GM21390 (cell line): Measurements from ENCODE around the gene CALHM2.

Source experiments
- ATAC-seq: cut with Tn5 transposase; IDR thresholded peaks from one replicate; pipeline ENCODE4 v1.9.1; 2021; ENCODE audit not compliant: unreplicated experiment

CALHM2 gene

GRCh38 chr10:103451091-103451813 lies 918 bp downstream of the CALHM2 start:
- ATAC-seq: no peak

GRCh38 chr10:103450201-103450695 lies 1.9 kb downstream of the CALHM2 start:
- ATAC-seq: no peak

GRCh38 chr10:103449208-103450144 lies 2.7 kb downstream of the CALHM2 start:
- no peak for ATAC-seq

DNA sequence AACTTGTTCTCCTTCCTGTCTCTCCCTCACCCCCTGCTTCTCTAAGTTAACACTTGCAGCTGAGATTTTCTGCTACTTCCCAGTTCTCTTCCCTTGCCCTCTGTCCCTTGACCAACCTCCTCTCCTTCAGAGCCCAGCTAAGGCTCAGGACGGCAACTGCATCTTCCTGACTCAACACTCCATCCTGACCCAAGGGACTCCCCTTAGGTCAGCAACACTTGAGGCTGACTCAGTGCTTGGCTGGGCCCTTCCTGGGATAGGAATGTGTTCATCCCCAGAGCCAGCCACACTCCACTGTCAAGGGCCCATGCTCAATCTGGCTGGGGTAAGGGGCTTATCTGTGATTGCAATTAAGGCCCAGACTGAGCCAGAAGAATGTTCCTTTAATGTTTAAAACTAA lies 3.4 kb downstream of the CALHM2 start:
- no peak for ATAC-seq

DNA sequence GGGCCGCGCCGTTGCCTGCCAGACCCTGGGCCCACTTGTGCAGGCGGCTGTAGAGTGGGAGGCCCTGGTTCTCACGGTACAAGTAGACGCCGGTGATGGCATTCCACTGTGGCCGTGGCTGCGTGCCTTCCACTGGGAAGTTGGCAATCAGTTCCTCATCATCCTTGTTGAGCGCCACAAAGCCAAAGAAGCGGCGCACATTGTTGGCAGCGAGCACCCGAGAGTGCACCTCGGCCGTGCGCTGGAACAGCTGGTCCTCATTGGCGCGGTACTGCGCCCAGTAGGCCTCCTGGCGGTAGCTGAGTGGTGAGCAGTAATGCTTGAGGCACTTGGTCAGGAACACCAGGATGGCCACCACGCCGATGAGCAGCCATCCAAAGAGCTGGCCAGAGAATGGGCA lies 5.0 kb downstream of the CALHM2 start:
- no peak for ATAC-seq

DNA sequence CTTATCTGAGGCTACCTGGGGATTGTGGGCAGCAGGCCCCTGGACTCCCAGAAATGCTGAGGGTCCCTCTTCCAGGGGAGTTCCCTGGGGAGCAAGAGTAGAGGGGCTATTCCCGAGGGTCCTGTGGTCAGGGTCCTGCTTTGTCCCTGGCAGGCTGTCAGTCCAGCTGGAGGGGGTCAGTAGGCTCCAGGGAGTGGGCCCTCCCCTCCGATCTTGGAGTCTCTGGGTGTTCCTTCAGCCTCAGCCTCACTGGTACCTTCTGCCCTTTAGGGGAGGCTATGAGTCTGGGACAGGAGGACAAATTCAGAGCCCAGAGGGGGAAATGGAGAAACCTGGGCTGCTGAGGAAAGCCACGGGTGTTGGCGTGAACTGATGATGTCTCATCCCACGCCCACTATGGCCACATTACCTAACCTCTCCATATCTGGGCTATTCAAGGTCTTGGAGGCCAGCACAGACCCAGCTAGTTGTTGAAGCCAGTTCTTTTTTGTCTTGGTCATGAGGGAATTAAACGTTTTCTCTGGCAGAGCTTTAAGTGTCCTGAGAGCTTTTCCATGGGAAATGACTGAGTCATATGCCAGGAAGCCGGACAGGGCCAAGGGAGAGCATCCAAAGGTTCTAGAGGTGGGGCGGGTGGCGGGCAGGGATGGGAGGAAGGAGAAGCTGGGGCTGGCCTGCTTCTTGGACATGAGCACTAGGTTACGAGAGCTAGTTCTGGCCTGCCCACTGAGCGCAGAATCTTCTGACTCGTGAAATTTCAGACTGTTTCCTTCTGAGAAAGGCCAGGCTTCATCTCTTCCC lies 6.2 kb downstream of the CALHM2 start:
- no peak for ATAC-seq

DNA sequence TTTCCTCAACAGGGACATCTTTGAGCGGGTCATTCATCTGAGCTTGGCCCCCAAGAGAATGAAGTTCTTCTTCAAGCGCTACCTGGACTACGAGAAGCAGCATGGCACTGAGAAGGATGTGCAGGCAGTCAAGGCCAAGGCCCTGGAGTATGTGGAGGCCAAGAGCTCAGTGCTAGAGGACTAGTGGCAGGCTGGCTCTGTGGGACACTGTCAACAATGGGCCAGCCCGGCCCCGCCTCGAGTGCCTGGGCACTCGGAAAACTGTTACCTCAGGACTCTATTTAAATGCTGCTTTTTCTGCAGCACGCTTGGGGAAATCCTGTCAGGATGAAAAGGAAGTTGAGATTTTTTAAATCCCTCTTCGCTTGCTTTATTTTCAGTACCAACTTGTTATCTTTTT lies 6.8 kb downstream of the CALHM2 start:
- no peak for ATAC-seq

DNA sequence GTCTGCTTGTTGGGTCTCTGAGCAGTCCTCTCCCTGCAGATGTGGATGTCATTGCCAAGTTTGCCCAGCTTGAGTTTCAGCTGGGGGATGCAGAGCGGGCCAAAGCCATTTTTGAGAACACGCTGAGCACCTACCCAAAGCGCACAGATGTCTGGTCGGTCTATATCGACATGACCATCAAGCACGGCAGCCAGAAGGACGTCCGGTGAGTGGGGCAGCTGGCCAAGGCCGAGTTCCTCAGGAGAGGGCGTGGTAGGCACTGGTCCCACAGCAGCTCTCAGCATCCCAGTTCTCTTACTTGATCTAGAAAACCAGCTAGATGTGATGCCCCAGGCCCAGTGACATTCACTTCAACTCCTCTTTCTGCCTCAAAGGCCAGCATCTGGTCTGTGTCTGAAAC lies 7.7 kb downstream of the CALHM2 start:
- ATAC-seq: no peak

DNA sequence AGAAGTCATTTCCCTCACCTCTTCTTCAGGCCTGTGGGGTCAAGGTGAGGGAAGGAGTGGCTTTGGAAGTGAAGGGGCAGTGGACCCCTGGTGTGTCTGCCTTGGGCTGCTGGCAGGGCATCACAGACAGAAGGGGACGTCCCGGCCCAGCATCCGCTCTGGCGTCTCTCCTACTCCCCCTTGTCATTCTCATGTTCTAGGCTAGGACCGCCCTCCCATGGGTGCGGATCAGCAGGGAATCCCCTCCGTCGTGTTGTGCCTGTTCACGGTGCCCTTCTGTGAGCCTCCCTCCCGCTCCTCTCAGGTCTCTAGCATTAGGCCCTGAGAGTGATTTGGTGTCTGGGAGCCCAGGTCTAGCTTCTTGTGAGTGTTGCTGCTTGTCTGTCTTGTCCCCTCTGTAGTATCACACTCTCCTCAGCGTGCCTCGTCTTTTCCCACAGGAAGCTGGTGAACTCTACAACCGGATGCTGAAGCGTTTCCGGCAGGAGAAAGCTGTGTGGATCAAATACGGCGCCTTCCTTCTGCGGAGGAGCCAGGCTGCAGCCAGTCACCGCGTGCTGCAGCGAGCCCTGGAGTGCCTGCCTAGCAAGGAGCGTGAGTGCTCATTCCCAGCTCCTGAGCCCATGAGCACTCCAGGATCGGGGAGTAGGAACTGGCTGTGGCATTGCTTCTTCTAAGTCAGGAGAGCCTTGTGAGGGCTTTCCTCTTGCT lies 8.5 kb downstream of the CALHM2 start:
- ATAC-seq: no peak

DNA sequence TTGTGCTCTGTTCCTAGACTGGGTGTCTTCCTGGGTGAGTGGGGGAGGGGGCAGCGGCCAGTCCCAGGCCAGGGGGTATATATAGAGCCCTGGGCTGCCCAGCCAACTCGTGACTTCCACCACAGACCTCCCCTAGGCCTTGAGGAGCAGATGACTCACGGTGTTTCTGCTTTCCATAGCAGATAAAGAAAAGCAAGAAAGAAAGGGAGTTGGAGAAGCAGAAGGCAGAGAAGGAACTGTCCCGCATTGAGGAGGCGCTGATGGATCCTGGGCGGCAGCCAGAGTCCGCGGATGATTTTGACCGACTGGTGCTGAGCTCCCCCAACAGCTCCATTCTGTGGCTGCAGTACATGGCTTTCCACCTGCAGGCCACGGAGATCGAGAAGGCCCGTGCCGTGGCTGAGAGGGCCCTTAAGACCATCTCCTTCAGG lies 10.1 kb downstream of the CALHM2 start:
- ATAC-seq: no peak

DNA sequence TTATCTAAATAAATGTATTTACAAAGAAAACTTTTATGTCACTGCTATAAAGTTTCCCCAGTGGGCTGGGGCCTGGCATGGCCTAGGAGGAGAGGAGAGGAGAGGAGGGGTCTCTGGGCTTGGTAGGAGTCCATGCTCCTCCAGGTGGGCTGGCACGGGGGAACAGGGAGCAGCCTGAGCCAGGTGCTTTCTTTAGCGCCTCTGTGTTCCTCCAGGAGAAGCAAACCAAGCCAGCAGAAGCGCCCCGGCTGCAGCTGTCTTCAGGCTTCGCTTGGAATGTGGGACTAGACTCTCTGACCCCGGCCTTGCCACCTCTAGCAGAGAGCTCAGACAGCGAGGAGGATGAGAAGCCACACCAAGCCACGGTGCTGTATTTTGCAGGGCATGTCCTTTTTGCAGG lies 10.6 kb downstream of the CALHM2 start:
- ATAC-seq: no peak

GRCh38 chr10:103441206-103441605 lies 11.0 kb downstream of the CALHM2 start:
- no peak for ATAC-seq

DNA sequence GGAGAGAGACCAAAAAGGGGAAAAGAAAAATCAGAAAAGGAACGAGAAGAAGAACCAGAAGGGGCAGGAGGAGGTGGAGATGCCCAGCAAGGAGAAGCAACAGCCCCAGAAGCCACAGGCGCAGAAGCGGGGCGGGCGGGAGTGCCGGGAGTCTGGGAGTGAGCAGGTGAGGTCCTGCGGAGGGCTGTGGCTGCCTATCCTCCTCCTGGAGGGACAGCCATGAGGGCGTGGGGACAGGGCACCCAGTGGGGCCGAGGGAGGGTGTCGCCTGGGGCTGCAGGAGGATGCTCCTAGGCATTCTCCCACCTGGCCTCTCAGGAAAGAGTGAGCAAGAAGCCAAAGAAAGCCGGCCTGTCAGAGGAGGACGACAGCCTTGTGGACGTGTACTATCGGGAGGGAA lies 11.8 kb downstream of the CALHM2 start:
- no peak for ATAC-seq

DNA sequence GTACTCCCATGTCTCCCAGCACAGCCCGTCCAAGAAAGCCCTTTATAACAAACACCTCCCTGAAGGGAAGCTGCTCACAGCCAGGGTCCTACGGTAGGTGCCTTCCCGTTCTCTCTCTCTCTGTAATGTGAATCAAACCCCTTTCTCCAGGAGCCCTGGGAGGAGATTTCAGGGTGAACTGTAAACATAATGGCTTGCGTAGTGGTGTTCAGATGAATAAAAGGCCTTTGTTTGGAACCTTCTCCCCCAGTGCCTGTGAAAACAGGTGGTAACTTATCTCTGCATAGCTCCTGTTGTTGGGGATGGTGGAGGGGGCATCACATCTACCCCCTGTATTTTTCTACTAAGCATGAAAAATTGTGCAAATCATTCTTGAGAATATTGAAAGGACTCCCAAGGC lies 12.4 kb downstream of the CALHM2 start:
- ATAC-seq: no peak

DNA sequence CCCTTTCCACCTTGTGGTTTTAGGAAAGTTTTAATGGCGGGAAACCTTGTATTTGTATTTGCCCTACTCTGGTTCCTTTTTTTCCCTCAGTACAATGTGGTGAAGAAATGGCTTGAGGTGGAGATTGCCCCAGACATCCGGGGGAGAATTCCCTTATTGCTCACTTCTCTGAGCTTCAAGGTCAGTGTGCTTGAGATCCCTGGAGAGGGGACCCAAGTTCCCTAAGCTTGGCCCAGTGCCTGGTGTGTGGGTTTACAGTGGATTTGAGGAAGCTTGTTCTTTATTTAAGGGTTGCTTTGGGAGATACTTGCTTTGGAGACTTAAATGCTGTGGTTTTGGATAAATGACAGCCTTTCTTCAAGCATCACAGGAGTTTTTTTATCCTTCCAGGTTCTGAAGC lies 18.3 kb downstream of the CALHM2 start:
- no peak for ATAC-seq

DNA sequence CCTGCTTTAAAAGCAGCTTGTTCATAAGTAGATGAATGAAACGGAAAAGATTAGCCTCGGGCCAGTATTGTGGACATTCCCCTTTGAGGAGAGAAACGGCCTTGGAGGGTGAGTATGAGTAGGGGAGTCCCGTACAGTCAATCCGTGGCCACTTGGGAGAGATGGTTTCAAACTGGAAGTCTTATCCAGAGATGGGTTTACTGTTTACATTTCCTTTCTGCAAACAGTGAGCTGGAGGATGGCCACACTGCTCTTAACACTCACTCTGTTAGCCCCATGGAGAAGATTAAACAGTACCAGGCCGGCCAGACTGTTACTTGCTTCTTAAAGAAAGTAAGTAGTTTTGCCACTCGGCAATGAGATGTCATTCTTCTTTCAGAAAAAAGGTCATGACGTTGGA lies 20.3 kb downstream of the CALHM2 start:
- no peak for ATAC-seq

DNA sequence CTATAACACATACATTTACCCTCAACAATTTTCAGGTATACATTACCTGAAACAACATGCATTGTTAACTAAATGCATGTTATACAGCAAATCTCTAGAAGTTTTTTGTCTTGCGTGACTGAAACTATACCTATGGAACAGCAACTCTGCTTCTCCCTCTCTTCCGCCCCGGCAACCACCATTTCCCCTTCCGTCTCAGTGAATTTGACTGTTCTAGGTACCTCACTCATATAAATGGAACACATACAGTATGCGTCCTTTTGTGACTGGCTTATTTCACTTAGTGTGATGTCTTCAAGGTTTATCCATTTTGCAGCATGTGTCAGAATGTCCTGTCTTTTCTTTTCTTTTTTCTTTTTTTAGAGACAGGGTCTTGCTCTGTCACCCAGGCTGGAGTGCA lies 22.5 kb downstream of the CALHM2 start:
- no peak for ATAC-seq

DNA sequence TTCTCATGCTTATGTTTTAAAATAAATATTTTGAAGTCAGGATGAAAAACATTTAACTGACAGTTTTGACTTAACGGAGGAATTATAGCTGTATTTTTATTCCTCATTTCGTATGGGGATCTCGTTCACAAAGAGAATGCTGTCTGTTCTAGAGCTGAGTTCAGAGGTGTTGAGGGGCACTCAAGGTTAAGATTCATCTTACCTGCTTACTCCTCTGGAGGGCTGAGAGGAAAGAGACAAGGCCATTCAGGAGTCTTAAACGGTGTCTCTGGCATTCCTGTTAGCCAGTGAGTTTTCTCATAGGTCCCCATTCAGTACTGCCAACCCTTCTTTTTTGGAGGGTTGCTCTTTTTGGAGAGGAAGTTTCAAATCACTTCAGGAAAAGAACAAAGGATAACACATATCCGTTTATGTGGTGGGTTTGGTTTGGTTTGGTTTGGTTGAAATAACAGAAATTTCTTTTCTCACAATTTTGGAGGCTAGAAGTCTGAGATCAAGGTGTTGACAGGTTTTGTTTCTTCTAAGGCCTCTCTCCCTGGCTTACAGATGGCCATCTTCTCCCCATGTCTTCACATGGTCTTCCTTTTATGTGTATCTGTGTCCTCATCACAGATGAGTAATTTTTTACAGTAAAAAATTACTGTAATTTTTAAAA lies 23.1 kb downstream of the CALHM2 start:
- ATAC-seq: no peak

- no peak for ATAC-seq
Measured at GRCh38 chr10:103427866-103428265, 24.3 kb downstream of the CALHM2 start.

DNA sequence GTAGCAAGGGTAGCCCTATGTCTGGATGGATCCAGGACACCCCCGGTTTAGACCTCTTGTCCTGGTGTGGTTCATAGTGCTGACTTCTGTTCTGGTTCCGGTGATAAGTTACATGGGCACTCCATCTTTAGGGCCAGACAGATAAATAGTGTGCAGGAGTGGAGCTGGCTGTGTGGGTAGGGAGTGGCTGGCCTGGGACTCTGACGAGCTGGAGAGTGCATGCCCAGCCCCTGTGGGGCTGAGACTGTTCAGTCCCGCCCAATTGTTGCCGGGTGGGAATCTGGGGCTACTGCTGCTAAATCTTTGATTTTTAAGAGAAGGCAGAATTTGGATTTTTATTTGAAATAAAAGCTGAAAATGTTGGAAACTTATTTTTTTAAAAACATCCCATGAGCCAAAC lies 28.4 kb downstream of the CALHM2 start:
- ATAC-seq: no peak
